ENCODE measurements around the gene ARSK.
A peak's percentile ranks its signal among the peaks of the same experiment; 100 is the strongest.
"Not testable (repeated sequence)": the region's sequence is repeated elsewhere in the genome, so short reads cannot be mapped to it uniquely, and the experiment has no call there.

Gene ARSK

GRCh38 chr5:95633671-95634070 lies 78.8 kb downstream of the ARSK start:
- Mint-ChIP-seq H3K4me3 (no peak overlapping the region), H3K36me3 (ENCODE audit: low read depth) (peaks cover 6% of the 10 kb centered on the region), H3K4me1 (ENCODE audit: low read depth) (peaks cover 15% of the 10 kb centered on the region), H3K9me3 (peaks cover 16% of the 10 kb centered on the region), H3K27me3 (ENCODE audit: low read depth) (peaks cover 15% of the 10 kb centered on the region), H3K27ac (no peak overlapping the region)
- no peak for DNase-seq (ENCODE audit: low spot score)

GRCh38 chr5:95634081-95634480 lies 79.2 kb downstream of the ARSK start:
- peaks cover 16% of the 10 kb centered on the region for H3K4me1 Mint-ChIP-seq (ENCODE audit: low read depth)
- H3K27me3 Mint-ChIP-seq (ENCODE audit: low read depth) = peaks cover 18% of the 10 kb centered on the region
- H3K9me3 Mint-ChIP-seq = peaks cover 16% of the 10 kb centered on the region
- H3K4me3 Mint-ChIP-seq = no peak overlapping the region
- H3K36me3 Mint-ChIP-seq (ENCODE audit: low read depth) = peaks cover 6% of the 10 kb centered on the region
- H3K27ac Mint-ChIP-seq = no peak overlapping the region
- no peak for DNase-seq (ENCODE audit: low spot score)

DNA sequence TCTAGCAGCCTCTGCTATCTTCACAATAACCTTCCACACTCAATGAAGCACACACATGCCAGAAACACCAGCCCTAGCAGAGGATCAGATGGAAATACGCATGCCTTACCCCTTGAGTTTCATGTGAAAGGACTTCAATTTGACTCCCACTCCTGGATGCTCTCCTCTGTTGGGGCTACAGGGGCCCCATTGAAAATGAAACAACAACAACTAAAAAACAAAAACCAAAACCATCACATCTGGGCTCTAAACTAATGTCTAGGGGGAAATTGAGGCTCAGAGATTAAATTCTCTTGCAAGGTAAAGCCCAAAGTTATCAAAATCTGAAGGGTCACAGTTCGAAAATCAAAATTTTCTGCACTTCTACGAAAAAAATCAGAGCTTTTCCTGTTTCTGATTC lies 83.7 kb downstream of the ARSK start:
- peaks cover 24% of the 10 kb centered on the region for H3K27me3 Mint-ChIP-seq (ENCODE audit: low read depth)
- no peak overlapping the region for H3K27ac Mint-ChIP-seq
- no peaks in the 10 kb centered on the region for H3K9me3 Mint-ChIP-seq
- no peak for DNase-seq (ENCODE audit: low spot score)
- peaks cover 5% of the 10 kb centered on the region for H3K4me1 Mint-ChIP-seq (ENCODE audit: low read depth)
- no peaks in the 10 kb centered on the region for H3K36me3 Mint-ChIP-seq (ENCODE audit: low read depth)
- no peak overlapping the region for H3K4me3 Mint-ChIP-seq

DNA sequence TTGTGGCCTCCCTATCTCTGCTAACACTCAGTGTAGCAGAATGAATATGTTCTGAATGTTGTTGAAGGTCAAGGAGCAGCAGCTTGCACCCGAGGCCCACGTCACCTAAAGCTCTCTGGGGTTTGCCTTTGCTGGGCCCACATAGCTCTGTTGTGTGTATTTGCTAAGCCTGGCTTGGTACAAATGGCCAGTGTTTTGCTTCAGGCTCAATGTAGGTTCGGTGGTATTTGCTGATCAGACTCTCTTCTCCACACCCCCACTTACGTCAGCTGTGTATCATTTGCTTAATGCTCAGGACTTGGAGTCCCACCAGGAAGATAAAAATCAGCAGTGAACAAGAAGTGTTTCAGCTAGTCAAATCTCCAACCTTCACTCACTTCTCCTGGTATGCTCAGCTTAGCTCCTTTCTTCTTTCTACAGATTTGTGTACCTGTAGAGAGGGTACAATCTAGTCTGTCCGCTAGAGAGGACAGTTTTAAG lies 86.9 kb downstream of the ARSK start:
- peaks cover 18% of the 10 kb centered on the region for H3K27me3 Mint-ChIP-seq (ENCODE audit: low read depth)
- no peaks in the 10 kb centered on the region for H3K36me3 Mint-ChIP-seq (ENCODE audit: low read depth)
- no peak for DNase-seq (ENCODE audit: low spot score)
- no peak overlapping the region for H3K4me3 Mint-ChIP-seq
- H3K4me1 Mint-ChIP-seq (ENCODE audit: low read depth) = peaks cover 28% of the 10 kb centered on the region
- H3K9me3 Mint-ChIP-seq = no peaks in the 10 kb centered on the region
- H3K27ac Mint-ChIP-seq = no peak overlapping the region

- Mint-ChIP-seq H3K36me3 (ENCODE audit: low read depth) (no peaks in the 10 kb centered on the region), H3K27me3 (ENCODE audit: low read depth) (peaks cover 14% of the 10 kb centered on the region), H3K27ac (peak overlapping the region; percentile 4), H3K4me3 (no peak overlapping the region), H3K9me3 (no peaks in the 10 kb centered on the region), H3K4me1 (ENCODE audit: low read depth) (peaks cover 31% of the 10 kb centered on the region)
- no peak for DNase-seq (ENCODE audit: low spot score)
Observed at GRCh38 chr5:95643152-95643551, 88.3 kb downstream of the ARSK start.

DNA sequence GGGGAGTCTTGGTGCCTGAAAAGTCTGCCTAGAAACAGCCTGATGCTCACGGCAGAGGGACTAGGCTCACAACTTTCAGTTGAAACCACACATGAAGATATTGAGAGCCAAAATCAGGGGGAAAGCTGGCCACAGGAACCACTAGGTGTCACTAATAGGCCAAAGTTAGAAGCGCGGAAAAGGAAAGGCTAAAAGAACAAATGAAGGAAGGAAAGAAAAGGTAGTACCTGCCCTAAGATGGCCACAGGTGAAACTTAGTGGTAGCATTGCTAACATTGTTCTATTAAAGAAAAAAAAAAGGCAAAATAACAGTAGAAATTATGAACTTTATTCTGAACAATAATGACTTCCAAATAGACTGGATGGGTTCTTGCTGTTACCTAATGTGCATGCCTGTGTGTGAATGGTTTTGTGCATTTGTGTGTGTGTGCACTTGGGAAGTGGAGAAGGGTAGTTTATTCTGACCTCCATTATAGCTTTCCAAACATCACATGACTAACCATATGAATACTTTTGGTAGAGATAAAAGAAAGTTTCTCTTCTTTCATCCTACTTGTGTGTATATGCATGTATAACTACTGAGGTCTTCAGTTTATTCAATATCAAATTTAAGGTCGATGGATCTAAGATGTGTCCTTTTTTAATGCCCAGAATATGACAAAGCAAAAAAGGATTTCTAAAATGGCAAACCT lies 89.6 kb downstream of the ARSK start:
- H3K4me3 Mint-ChIP-seq = peak overlapping the region; percentile 9
- peak overlapping the region; percentile 11 for H3K27ac Mint-ChIP-seq
- peak; percentile 42 for DNase-seq (ENCODE audit: low spot score)
- H3K36me3 Mint-ChIP-seq (ENCODE audit: low read depth) = no peaks in the 10 kb centered on the region
- peaks cover 31% of the 10 kb centered on the region for H3K4me1 Mint-ChIP-seq (ENCODE audit: low read depth)
- H3K9me3 Mint-ChIP-seq = no peaks in the 10 kb centered on the region
- peaks cover 2% of the 10 kb centered on the region for H3K27me3 Mint-ChIP-seq (ENCODE audit: low read depth)

DNA sequence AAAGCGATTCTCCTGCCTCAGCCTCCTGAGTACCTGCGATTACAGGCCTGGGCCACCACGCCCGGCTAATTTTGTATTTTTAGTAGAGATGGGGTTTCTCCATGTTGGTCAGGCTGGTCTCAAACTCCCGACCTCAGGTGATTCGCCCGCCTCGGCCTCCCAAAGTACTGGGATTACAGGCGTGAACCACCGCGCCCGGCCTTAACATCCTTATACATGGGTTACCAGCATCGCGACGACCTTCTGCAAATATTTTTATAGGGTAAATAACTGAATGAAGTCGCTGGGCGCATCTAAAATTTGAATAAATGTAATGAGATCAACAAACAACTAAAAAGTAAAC lies 91.3 kb downstream of the ARSK start:
- Mint-ChIP-seq H3K4me3 (peak overlapping the region; percentile 80), H3K4me1 (ENCODE audit: low read depth) (peaks cover 36% of the 10 kb centered on the region), H3K27ac (peak overlapping the region; percentile 85)
- not testable (repeated sequence) for H3K36me3 Mint-ChIP-seq (ENCODE audit: low read depth); H3K9me3 Mint-ChIP-seq; H3K27me3 Mint-ChIP-seq (ENCODE audit: low read depth); DNase-seq (ENCODE audit: low spot score)

DNA sequence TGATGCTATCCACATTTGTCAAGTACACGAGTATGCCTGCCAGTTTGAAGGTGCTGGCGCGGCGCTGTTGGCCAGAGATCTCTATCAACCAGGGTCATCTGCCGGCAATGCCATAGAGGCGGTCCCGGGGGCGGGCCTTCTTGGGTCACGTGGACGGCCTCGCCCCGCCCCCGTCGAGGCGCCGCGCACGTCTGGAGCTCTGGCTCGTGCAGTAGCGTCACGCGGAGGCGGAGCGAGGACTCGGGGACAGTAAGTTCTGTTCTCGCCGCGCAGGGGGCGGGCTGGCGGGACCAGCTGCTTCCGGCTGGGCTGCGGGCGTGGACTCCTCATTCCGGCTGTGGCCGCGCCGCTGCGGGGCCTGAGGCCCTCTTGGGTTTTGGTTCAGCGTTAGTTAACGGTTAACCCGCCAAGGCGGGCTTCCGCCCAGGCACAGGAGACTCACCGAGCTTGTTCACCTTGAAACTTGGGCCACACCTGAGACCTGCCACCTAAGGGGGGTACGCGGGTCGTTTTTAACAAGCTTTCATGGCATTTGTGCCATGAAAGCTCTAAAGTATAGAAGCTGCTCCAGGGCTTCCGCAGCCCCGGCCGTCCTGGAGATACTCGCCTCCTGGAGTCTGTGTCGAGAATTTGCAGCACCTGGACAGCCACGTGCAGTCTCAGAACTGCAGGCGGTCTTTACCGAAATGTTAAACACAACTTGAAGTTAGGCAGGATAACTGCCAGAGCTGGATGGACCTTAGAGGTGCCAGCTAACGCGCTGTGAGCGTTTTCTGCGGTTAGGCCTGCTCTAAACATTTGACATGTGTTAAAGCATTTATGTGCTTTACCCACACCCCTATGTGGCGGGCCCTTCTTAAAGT lies 91.9 kb downstream of the ARSK start, which contains the start of gene RFESD:
Gene RFESD (plus strand): TSS at position 209 of the 863 bp plus-strand sequence. CDS start 5,495 bp downstream, outside the sequence.
- peak within 1 kb of the TSS; percentile 85 for H3K27ac Mint-ChIP-seq

DNA sequence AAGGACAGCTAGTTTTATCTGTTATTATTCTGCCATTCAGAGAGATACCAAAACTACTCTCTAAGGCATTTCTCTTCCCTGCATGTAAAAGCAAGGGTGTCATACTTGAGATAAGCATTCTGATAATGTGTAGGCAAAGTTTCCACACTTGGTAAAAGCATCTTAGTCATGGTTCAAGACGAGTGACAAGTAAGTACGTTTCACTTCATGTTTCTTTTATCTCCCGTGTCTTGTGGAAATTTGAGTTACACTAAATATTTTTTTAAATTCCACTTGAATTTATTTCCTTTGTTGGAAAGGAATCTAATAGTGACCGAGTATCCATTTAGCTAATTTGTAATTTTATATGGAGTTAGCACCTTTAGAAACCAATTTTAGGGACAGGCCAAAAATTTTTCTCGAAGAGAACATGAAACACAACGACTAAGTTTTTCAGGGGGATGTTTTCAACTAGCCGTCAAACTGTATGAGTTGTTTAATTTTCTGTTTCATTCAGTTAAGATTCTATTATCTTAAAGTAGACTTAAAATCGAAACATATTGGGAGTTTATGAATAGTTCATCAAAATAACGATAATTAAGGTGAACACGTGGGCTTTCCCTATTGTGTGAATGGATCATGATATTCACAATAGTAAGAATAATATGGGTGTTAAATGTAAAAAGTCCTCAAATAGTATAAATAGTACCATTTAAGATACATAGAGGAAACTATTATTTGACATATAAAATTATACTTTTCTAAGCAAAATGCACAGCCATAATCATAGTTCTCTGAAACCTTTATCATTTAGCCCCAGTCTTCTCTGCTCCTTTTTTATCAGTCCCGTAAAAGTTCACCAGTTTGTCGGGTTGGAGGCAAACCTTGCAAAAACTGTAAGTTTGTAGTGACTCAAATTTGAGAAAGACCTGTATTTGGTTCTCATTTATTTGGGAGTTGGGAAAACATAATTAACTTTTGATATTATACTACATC lies 93.3 kb downstream of the ARSK start:
- DNase-seq (ENCODE audit: low spot score) = peak; percentile 17
- H3K27me3 Mint-ChIP-seq (ENCODE audit: low read depth) = no peaks in the 10 kb centered on the region
- H3K9me3 Mint-ChIP-seq = no peaks in the 10 kb centered on the region
- H3K4me1 Mint-ChIP-seq (ENCODE audit: low read depth) = peaks cover 36% of the 10 kb centered on the region
- peak overlapping the region; percentile 62 for H3K4me3 Mint-ChIP-seq
- H3K27ac Mint-ChIP-seq = peak overlapping the region; percentile 67
- H3K36me3 Mint-ChIP-seq (ENCODE audit: low read depth) = peaks cover 7% of the 10 kb centered on the region

More for the DNA sequence above, 91.9 kb downstream of the ARSK start, which contains the start of gene RFESD:
- Mint-ChIP-seq H3K36me3 (ENCODE audit: low read depth) (no peaks in the 10 kb centered on the region), H3K4me3 (peak within 1 kb of the TSS; percentile 80), H3K27me3 (ENCODE audit: low read depth) (no peaks in the 10 kb centered on the region), H3K9me3 (no peaks in the 10 kb centered on the region), H3K4me1 (ENCODE audit: low read depth) (peaks cover 36% of the 10 kb centered on the region)
- DNase-seq (ENCODE audit: low spot score) = peak; percentile 97

- Mint-ChIP-seq H3K4me1 (ENCODE audit: low read depth) (peaks cover 30% of the 10 kb centered on the region), H3K9me3 (no peaks in the 10 kb centered on the region), H3K4me3 (no peak overlapping the region), H3K36me3 (ENCODE audit: low read depth) (peaks cover 7% of the 10 kb centered on the region), H3K27me3 (ENCODE audit: low read depth) (no peaks in the 10 kb centered on the region), H3K27ac (no peak overlapping the region)
- no peak for DNase-seq (ENCODE audit: low spot score)
Observed at GRCh38 chr5:95649274-95649673, 94.4 kb downstream of the ARSK start.

- Mint-ChIP-seq H3K4me1 (ENCODE audit: low read depth) (peaks cover 24% of the 10 kb centered on the region), H3K27me3 (ENCODE audit: low read depth) (no peaks in the 10 kb centered on the region), H3K9me3 (no peaks in the 10 kb centered on the region), H3K27ac (peak overlapping the region; percentile 4), H3K36me3 (ENCODE audit: low read depth) (peaks cover 7% of the 10 kb centered on the region), H3K4me3 (no peak overlapping the region)
- no peak for DNase-seq (ENCODE audit: low spot score)
Observed at GRCh38 chr5:95649842-95650620, 95.1 kb downstream of the ARSK start.

DNA sequence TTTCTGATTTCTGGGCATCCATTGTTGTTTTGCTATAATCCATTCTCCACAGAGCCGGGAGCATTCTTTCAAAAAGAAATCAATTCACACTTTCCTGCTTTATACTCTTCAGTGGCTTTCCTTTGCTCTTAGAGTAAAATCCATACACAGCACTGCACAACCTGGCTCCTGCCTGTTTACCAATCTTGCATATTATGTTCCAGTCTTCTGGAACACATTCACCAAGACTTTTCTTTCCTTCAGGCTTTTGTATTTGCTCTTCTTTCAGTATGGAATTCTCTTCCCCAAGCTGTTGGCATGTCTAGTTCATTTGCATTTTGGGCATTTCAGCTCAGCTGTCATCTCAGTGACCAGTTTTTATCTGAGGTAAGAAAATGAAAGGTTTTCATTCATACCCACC lies 97.9 kb downstream of the ARSK start:
- Mint-ChIP-seq H3K4me1 (ENCODE audit: low read depth) (peaks cover 12% of the 10 kb centered on the region), H3K4me3 (no peak overlapping the region), H3K27me3 (ENCODE audit: low read depth) (no peaks in the 10 kb centered on the region), H3K27ac (no peak overlapping the region), H3K9me3 (no peaks in the 10 kb centered on the region), H3K36me3 (ENCODE audit: low read depth) (peaks cover 10% of the 10 kb centered on the region)
- DNase-seq (ENCODE audit: low spot score) = no peak

- H3K27ac Mint-ChIP-seq = no peak overlapping the region
- H3K9me3 Mint-ChIP-seq = no peaks in the 10 kb centered on the region
- DNase-seq (ENCODE audit: low spot score) = no peak
- peaks cover 11% of the 10 kb centered on the region for H3K36me3 Mint-ChIP-seq (ENCODE audit: low read depth)
- peaks cover 5% of the 10 kb centered on the region for H3K4me1 Mint-ChIP-seq (ENCODE audit: low read depth)
- no peak overlapping the region for H3K4me3 Mint-ChIP-seq
- H3K27me3 Mint-ChIP-seq (ENCODE audit: low read depth) = no peaks in the 10 kb centered on the region
Observed at GRCh38 chr5:95654196-95654595, 99.3 kb downstream of the ARSK start.
